HG02938 (cell line): ENCODE results near the gene EVI2A.
"Not testable (repeated sequence)": the region's sequence is repeated elsewhere in the genome, so short reads cannot be mapped to it uniquely, and the experiment has no call there.

Experiments used
- ATAC-seq: cut with Tn5 transposase; IDR thresholded peaks from one replicate; pipeline ENCODE4 v1.9.1; 2021; ENCODE audit warnings: mild to moderate bottlenecking, moderate library complexity; ENCODE audit not compliant: unreplicated experiment

EVI2A gene

GRCh38 chr17:31321481-31321880 is at the start of gene EVI2A:
EVI2A (minus strand) TSS chr17:31321622; CDS start chr17:31319013, 2,609 bp downstream.
- no peak for ATAC-seq

GRCh38 chr17:31369266-31369665 is 47.8 kb upstream of the EVI2A start:
- ATAC-seq = no peak

- ATAC-seq = no peak
These were observed 44.7 kb upstream of the EVI2A start for GRCh38 chr17:31366088-31366487.

- no peak for ATAC-seq
These were observed 42.6 kb upstream of the EVI2A start for GRCh38 chr17:31364012-31364411.

- no peak for ATAC-seq
These were observed 36.5 kb upstream of the EVI2A start for GRCh38 chr17:31357839-31358394.

- ATAC-seq = no peak
These were observed 35.7 kb upstream of the EVI2A start for GRCh38 chr17:31357091-31357490.

GRCh38 chr17:31355935-31356334 is 34.5 kb upstream of the EVI2A start:
- ATAC-seq = no peak

GRCh38 chr17:31349454-31349853 is 28.0 kb upstream of the EVI2A start:
- ATAC-seq = no peak

GRCh38 chr17:31345191-31345747 is 23.8 kb upstream of the EVI2A start:
- not testable (repeated sequence) for ATAC-seq

GRCh38 chr17:31339906-31340661 is 18.7 kb upstream of the EVI2A start:
- ATAC-seq = no peak

GRCh38 chr17:31329221-31329620 is 7.8 kb upstream of the EVI2A start:
- ATAC-seq = no peak

- no peak for ATAC-seq
These were observed 6.7 kb upstream of the EVI2A start for GRCh38 chr17:31328160-31328535.

- no peak for ATAC-seq
These were observed 6.2 kb upstream of the EVI2A start for GRCh38 chr17:31327534-31328159.

GRCh38 chr17:31323551-31323950 is 2.1 kb upstream of the EVI2A start:
- ATAC-seq = no peak

- no peak for ATAC-seq
These were observed 544 bp upstream of the EVI2A start for GRCh38 chr17:31321966-31322365.

- no peak for ATAC-seq
These were observed 631 bp downstream of the EVI2A start for GRCh38 chr17:31320791-31321190.

- ATAC-seq = no peak
These were observed 1.2 kb downstream of the EVI2A start for GRCh38 chr17:31320241-31320640.

- no peak for ATAC-seq
These were observed 2.4 kb downstream of the EVI2A start for GRCh38 chr17:31318851-31319661.

GRCh38 chr17:31318298-31318801 is 3.1 kb downstream of the EVI2A start:
- no peak for ATAC-seq

- no peak for ATAC-seq
These were observed 6.7 kb downstream of the EVI2A start for GRCh38 chr17:31314782-31315100.
